NCI-H1417 treated with DMSO at 0.1 percent for 48 hours (cell line): Measurements from ENCODE around the gene THBS3.
"Not testable (repeated sequence)": the region's sequence is repeated elsewhere in the genome, so short reads cannot be mapped to it uniquely, and the experiment has no call there.

Experiments used
- DNase-seq: peaks from one replicate; lab custom pipeline; 2025; lab: John Stamatoyannopoulos, UW

Gene THBS3

DNA sequence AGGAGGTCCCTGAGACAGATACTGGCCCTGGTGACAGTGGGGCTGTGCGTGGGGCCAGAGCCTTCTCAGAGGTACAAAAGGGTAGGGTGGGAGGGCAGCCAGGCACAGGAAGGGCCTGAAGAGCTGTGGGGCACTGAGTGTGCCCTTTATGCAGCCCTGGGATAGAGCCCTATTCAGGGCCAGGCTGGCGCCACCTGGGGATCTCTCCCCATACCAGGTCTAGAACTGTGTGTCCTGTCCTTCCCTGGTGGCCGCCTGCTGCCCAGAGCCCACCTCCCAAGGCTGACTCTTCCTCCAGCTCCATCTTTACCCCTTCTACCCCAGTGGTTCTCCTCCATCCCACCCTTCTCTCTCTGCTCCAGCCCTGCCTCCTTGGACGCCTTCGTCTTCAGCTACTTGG, 25.8 kb upstream of the THBS3 start:
- DNase-seq, result not testable (repeated sequence)

GRCh38 chr1:155232001-155232978, 24.6 kb upstream of the THBS3 start:
- not testable (repeated sequence) for DNase-seq

- DNase-seq, result not testable (repeated sequence)
Measured at GRCh38 chr1:155231302-155231701, 23.6 kb upstream of the THBS3 start.

GRCh38 chr1:155228096-155228427, 20.4 kb upstream of the THBS3 start:
- DNase-seq, result no peak

GRCh38 chr1:155227261-155228095, 19.8 kb upstream of the THBS3 start:
- peak; percentile 98 for DNase-seq

DNA sequence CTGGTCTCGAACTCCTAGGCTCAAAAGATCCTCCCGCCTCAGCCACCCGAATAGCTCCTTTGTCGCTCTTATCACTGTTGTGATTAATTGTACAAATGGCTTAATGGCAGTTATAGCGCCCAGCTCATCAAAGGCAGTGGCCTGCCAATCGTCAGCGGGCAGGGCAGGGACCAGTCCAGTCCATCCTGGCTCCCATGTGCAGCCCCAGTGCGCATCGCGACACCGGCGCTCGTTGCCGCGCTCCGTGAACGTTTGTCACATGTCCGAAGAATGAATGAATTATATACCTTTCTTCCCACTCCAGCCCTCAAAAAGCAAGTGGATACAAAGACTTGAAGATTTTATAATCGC, 19.2 kb upstream of the THBS3 start:
- no peak for DNase-seq

- peak; percentile 48 for DNase-seq
Measured at GRCh38 chr1:155226188-155226909, 18.7 kb upstream of the THBS3 start.

DNA sequence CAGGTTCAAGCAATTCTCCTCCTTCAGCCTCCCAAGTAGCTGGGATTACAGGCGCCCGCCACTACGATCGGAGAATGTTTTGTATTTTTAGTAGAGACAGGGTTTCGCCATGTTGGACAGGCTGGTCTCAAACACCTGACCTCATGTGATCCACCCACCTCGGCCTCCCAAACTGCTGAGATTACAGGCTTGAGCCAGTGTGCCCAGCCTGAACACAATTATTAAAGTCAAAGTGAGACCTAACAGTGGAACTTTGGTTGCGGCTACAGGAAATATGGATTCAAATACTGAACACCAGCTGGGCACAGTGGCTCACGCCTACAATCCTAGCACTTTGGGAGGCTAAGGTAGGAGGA, 17.7 kb upstream of the THBS3 start:
- not testable (repeated sequence) for DNase-seq

DNA sequence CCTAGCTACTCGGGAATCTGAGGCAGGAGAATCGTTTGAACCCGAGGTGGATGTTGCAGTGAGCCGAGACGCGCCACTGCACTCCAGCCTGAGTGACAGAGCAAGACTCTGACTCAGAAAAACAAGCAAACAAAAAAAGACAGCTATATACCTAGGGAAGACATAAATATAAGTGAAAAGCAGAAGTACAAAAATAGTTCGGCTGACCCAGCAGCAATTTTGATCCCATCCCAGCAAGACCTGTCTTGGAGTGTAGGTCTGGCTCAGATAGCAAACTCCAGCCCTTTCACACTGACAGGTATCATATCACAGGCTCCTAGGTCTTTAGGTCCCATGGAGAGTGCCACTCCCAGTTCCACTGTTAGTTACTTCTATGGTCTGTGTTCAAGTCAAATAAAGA, 15.3 kb upstream of the THBS3 start:
- no peak for DNase-seq

- not testable (repeated sequence) for DNase-seq
Measured at GRCh38 chr1:155220211-155220965, 12.7 kb upstream of the THBS3 start.

- no peak for DNase-seq
Measured at GRCh38 chr1:155219592-155220031, 11.9 kb upstream of the THBS3 start.

GRCh38 chr1:155218854-155219591, 11.3 kb upstream of the THBS3 start:
- no peak for DNase-seq

DNA sequence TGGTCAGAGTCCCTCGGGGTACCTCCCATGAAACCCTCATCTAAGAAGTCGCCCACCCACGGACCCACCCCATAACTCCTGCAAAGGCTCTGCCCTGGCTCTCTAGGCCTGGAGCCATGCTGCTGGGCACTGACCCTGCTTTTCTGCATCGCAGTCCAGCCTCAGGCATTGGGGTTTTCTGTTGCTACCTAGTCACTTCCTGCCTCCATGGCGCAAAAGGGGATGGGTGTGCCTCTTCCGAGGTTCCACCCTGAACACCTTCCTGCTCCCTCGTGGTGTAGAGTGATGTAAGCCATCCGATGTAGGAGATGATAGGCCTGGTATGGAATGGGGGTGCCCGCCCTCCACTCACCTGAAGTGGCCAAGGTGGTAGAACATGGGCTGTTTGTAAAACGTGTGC, 7.0 kb upstream of the THBS3 start:
- not testable (repeated sequence) for DNase-seq

- DNase-seq, result not testable (repeated sequence)
Measured at GRCh38 chr1:155212051-155212440, 4.3 kb upstream of the THBS3 start.

DNA sequence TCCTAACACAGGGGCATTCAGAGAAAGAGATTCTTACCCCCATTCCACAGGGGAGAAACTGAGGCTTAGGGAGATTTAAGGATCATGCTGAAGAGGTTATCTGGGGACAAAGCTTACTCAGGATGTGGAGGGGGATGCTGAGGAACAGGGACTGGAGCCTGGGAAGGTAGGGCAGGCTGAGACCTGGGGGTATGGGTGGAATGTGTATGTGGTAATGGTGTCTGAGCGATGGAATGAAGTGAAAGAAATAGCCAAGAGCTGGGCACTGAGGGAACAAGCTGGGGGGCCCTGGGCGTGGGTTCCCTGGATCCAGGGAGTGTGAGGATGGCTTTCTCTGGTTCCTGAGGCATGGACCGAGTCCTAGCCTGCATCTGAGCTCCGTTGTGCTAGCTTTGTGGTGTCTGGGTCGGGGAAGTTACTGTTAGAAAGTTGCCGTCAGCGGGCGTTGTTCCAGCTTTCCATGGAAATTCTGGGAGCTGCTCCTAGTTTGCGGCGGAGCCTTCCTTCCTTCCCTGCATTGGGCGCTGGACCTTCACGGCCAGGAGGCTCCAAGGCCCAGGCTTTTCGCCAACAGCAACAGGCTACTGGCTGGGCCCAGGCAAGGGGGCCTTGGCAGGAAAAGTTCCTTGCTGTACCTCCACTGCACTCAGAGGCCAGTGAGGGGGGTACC, 3.8 kb upstream of the THBS3 start:
- not testable (repeated sequence) for DNase-seq

- no peak for DNase-seq
Measured at GRCh38 chr1:155210314-155211104, 2.8 kb upstream of the THBS3 start.

GRCh38 chr1:155209312-155209721, 1.6 kb upstream of the THBS3 start:
- no peak for DNase-seq

DNA sequence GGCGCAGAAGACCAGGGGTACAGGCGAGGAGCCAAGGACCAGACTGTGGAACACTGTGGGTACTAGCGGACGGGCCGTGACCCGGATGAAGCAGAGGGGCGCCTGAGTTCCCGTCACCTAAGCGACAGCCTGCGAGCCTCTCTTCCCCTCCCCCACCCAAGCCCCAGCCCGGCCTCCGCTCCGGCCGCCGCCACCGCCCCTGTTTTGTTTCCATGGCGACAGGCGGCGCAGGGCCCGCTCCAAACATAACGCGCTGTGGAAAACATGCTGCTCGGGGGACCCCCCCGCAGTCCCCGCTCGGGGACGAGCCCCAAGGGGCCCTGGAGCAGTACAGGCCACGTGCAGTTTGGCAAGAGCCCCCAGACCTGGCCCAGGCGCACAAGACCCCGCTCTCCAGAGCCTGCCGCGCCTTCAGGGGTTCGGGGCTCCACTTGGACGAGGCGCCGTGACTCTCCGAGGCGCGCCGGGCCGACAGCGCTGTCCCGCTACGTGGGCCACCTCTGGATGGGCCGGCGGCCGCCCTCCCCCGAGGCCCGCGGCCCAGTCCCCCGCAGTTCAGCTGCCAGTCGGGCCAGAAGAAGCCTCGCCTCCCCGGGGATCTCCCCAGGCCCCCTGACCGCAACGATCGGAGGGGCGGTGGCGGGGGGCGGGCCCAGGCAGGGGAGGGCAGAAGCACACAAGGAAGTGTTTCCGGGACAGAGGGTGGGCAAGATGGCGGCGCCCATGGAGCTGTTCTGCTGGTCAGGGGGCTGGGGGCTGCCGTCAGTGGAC, 1.0 kb upstream of the THBS3 start, which contains the start of gene MTX1:
Gene MTX1 (plus strand): TSS at position 155 of the 771 bp plus-strand sequence. CDS start 110 bp downstream, at position 265.
- DNase-seq, result peak; percentile 32
